Measurements from ENCODE around the gene ABLIM1. TPM values are rescaled to one million over a fixed set of nuclear protein-coding genes. Genes with fewer than 3 reads are reported as not detected.

ABLIM1 gene
- total and polyA plus RNA-seq, 2 of the 13 experiments (the other 11 are each of a cell fraction or from before 2014, with no cell fraction given), result 59.4 to 92.7 TPM

DNA sequence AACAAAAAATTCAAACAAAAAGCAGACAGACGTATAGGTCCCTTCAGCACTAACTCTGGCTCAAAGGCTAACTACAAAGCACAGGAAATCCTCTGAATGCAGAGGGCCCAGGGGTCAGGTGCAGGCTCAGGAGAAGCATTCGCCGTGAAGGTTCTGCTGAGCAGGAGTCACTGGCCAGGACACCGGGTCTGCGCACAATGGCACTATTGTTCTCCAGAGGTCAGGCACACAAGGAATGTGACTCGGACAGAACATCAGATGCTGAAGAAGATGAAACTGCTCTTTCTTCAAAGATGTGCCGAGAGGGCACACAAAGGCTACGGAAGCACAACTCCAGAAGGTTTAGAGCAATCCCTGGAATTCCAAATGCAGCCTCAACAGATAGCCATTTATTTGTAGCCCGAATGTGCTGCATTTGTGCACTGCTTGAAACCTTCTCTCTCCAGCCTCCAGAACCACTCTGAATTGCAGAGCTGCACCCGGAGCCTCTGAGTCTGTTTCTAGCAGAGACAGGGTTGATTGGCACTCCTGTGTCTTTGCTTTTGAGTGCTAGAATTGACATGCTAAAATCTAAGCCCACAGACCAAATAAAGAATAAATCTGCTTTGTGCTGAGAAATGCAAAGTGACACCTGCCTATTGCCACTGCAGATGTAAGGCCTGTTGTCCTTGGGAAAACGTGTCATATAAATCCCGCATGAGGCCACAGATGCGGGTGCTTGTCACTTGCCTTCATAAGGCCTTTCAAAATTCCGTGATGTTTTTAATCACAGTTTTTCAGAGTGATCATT lies 168.4 kb downstream of the ABLIM1 start (continued):
- TF ChIP-seq NCOA2 (CRISPR knock-in tag; IDR thresholded peaks at IDR 0.05) (peak; percentile 97), PHF8 (CRISPR knock-in tag; IDR thresholded peaks at IDR 0.05) (no peak), ZNF510 (CRISPR knock-in tag; IDR thresholded peaks at IDR 0.05; ENCODE audit: low read depth) (no peak), SMAD9 (CRISPR knock-in tag; IDR thresholded peaks at IDR 0.05) (no peak), FOXO1 (CRISPR knock-in tag; IDR thresholded peaks at IDR 0.05) (peak; percentile 69; the same call in 1 of the 2 replicates), TARDBP (CRISPR knock-in tag; IDR thresholded peaks at IDR 0.05) (peak; percentile 81; the same call in 1 of the 2 replicates), PHF5A (CRISPR knock-in tag; IDR thresholded peaks at IDR 0.05; ENCODE audit: low read depth, unreplicated experiment) (peak; percentile 56), RAD21 (CRISPR knock-in tag; IDR thresholded peaks at IDR 0.05) (no peak), KDM1A (CRISPR knock-in tag; IDR thresholded peaks at IDR 0.05) (peak; percentile 71), NR2F2 (IDR thresholded peaks at IDR 0.05; ENCODE audit: borderline replicate concordance, low read depth) (peak; percentile 94), HIVEP1 (CRISPR knock-in tag; IDR thresholded peaks at IDR 0.05) (0 out of 2 replicates have a peak, but pooled peaks have one; percentile 32), U2AF2 (IDR thresholded peaks at IDR 0.05; ENCODE audit: low read depth, low read length) (no peak), ZNF816 (CRISPR knock-in tag; IDR thresholded peaks at IDR 0.05; ENCODE audit: borderline replicate concordance) (no peak), CCAR2 (optimal IDR thresholded peaks at IDR 0.05; ENCODE audit: low read depth, low read length) (no peak), SNRNP70 (IDR thresholded peaks at IDR 0.05; ENCODE audit: low read depth, low read length) (no peak), ZNF879 (CRISPR knock-in tag; IDR thresholded peaks at IDR 0.05) (no peak), SAP130 (CRISPR knock-in tag; IDR thresholded peaks at IDR 0.05; ENCODE audit: low read depth) (peak; percentile 80), HHEX (CRISPR knock-in tag; IDR thresholded peaks at IDR 0.05) (no peak; the same call in 1 of the 2 replicates), ZNF205 (CRISPR knock-in tag; IDR thresholded peaks at IDR 0.05) (peak; percentile 65), DMAP1 (CRISPR knock-in tag; IDR thresholded peaks at IDR 0.05) (0 out of 2 replicates have a peak, but pooled peaks have one; percentile 6), RFX1 (IDR thresholded peaks at IDR 0.05) (no peak), SRSF1 (optimal IDR thresholded peaks at IDR 0.05; ENCODE audit: low read depth, low read length) (no peak), FOXC1 (CRISPR knock-in tag; IDR thresholded peaks at IDR 0.05; ENCODE audit: borderline replicate concordance) (peak; percentile 29; the same call in 1 of the 2 replicates), BHLHE40 (IDR thresholded peaks at IDR 0.05; ENCODE audit: low read length) (peak; percentile 69), GTF2F1 (IDR thresholded peaks at IDR 0.05; ENCODE audit: low read length) (no peak)
- TF ChIP-seq, protein P1, sequence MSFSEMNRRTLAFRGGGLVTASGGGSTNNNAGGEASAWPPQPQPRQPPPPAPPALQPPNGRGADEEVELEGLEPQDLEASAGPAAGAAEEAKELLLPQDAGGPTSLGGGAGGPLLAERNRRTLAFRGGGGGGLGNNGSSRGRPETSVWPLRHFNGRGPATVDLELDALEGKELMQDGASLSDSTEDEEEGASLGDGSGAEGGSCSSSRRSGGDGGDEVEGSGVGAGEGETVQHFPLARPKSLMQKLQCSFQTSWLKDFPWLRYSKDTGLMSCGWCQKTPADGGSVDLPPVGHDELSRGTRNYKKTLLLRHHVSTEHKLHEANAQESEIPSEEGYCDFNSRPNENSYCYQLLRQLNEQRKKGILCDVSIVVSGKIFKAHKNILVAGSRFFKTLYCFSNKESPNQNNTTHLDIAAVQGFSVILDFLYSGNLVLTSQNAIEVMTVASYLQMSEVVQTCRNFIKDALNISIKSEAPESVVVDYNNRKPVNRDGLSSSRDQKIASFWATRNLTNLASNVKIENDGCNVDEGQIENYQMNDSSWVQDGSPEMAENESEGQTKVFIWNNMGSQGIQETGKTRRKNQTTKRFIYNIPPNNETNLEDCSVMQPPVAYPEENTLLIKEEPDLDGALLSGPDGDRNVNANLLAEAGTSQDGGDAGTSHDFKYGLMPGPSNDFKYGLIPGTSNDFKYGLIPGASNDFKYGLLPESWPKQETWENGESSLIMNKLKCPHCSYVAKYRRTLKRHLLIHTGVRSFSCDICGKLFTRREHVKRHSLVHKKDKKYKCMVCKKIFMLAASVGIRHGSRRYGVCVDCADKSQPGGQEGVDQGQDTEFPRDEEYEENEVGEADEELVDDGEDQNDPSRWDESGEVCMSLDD (CRISPR knock-in tag; IDR thresholded peaks at IDR 0.05; ENCODE audit: borderline replicate concordance), result no peak
- TF ChIP-seq, protein P2, sequence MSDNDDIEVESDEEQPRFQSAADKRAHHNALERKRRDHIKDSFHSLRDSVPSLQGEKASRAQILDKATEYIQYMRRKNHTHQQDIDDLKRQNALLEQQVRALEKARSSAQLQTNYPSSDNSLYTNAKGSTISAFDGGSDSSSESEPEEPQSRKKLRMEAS (IDR thresholded peaks at IDR 0.05), result no peak; the same call in 1 of the 2 replicates
- TF ChIP-seq, protein P3, sequence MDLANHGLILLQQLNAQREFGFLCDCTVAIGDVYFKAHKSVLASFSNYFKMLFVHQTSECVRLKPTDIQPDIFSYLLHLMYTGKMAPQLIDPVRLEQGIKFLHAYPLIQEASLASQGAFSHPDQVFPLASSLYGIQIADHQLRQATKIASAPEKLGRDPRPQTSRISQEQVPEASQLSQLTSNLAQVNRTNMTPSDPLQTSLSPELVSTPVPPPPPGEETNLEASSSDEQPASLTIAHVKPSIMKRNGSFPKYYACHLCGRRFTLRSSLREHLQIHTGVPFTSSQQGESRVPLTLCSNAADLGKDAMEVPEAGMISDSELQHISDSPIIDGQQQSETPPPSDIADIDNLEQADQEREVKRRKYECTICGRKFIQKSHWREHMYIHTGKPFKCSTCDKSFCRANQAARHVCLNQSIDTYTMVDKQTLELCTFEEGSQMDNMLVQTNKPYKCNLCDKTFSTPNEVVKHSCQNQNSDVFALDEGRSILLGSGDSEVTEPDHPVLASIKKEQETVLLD (CRISPR knock-in tag; IDR thresholded peaks at IDR 0.05; ENCODE audit: low read depth), result no peak
- TF ChIP-seq, protein P4, sequence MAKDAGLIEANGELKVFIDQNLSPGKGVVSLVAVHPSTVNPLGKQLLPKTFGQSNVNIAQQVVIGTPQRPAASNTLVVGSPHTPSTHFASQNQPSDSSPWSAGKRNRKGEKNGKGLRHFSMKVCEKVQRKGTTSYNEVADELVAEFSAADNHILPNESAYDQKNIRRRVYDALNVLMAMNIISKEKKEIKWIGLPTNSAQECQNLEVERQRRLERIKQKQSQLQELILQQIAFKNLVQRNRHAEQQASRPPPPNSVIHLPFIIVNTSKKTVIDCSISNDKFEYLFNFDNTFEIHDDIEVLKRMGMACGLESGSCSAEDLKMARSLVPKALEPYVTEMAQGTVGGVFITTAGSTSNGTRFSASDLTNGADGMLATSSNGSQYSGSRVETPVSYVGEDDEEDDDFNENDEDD (CRISPR knock-in tag; IDR thresholded peaks at IDR 0.05; ENCODE audit: borderline replicate concordance), result no peak

Measured in HepG2 (cell line).